Endometrial microvascular endothelial cells (primary cell): ENCODE data around the gene SLC12A3. TPM values are rescaled to one million over a fixed set of nuclear protein-coding genes. Genes with fewer than 3 reads are reported as not detected.
"Not testable (repeated sequence)": the region's sequence is repeated elsewhere in the genome, so short reads cannot be mapped to it uniquely, and the experiment has no call there.

Experiments
- in situ Hi-C: cut with HindIII; loops from 2 replicates; pipeline ENCODE4 v1.10.0; 2017; ENCODE audit warnings: low sequenced_read_pairs, low pct_unique_long_range_greater_than_20kb; ENCODE audit errors: inconsistent ontology term
- total RNA-seq: library from RNA; depleted of rRNA; stranded (reverse); fragments of >200 nt; gene quantifications from one replicate; pipeline ENCODE4 v1.2.3, GENCODE V29; 2015; ENCODE audit errors: inconsistent ontology term

SLC12A3 gene
- total RNA-seq, 1 donor from 2014 or later: not detected

GRCh38 chr16:56862776-56863175 lies 2.2 kb upstream of the SLC12A3 start:
- in situ Hi-C loops: no loop called here

- in situ Hi-C loops: no loop called here
Observed at GRCh38 chr16:56865394-56866062, 521 bp downstream of the SLC12A3 start.

GRCh38 chr16:56866955-56867830 lies 2.2 kb downstream of the SLC12A3 start:
- in situ Hi-C loops: no loop called here

GRCh38 chr16:56868175-56868574 lies 3.2 kb downstream of the SLC12A3 start:
- in situ Hi-C loops: no loop called here

GRCh38 chr16:56868766-56869165 lies 3.8 kb downstream of the SLC12A3 start:
- in situ Hi-C loops: not testable (repeated sequence)

GRCh38 chr16:56869513-56870275 lies 4.7 kb downstream of the SLC12A3 start:
- in situ Hi-C loops: no loop called here

GRCh38 chr16:56870276-56870888 lies 5.4 kb downstream of the SLC12A3 start:
- in situ Hi-C loops: no loop called here

GRCh38 chr16:56871172-56871593 lies 6.2 kb downstream of the SLC12A3 start:
- in situ Hi-C loops: no loop called here

GRCh38 chr16:56872863-56873391 lies 7.9 kb downstream of the SLC12A3 start:
- in situ Hi-C loops: no loop called here

- in situ Hi-C loops: no loop called here
Observed at GRCh38 chr16:56874800-56875199, 9.8 kb downstream of the SLC12A3 start.

GRCh38 chr16:56876048-56876447 lies 11.0 kb downstream of the SLC12A3 start:
- in situ Hi-C loops: no loop called here

GRCh38 chr16:56877486-56878182 lies 12.6 kb downstream of the SLC12A3 start:
- in situ Hi-C loops: no loop called here

- in situ Hi-C loops: no loop called here
Observed at GRCh38 chr16:56878282-56878854, 13.4 kb downstream of the SLC12A3 start.

GRCh38 chr16:56879276-56879675 lies 14.3 kb downstream of the SLC12A3 start:
- in situ Hi-C loops: no loop called here

GRCh38 chr16:56880176-56880575 lies 15.2 kb downstream of the SLC12A3 start:
- in situ Hi-C loops: no loop called here

GRCh38 chr16:56880685-56881084 lies 15.7 kb downstream of the SLC12A3 start:
- in situ Hi-C loops: no loop called here

- in situ Hi-C loops: no loop called here
Observed at GRCh38 chr16:56882077-56882800, 17.2 kb downstream of the SLC12A3 start.
